Astrocyte (in vitro differentiated cells and primary cell): ENCODE results near the gene IL32. TPM values are rescaled to one million over a fixed set of nuclear protein-coding genes. Genes with fewer than 3 reads are reported as not detected.

Source experiments
- DNase-seq: peaks from one replicate; pipeline ENCODE4 v3.0.0-alpha.2; 2010; ENCODE audit warnings: low read depth
- FAIRE-seq: peaks from 2 replicates; lab custom pipeline; 2011; peaks lifted over from hg19 to GRCh38; lab: Jason Lieb, UNC
- H2AFZ ChIP-seq: 2 replicates; pipeline ENCODE4 v1.6.0; 2012; ENCODE audit warnings: low read depth, low read length, inconsistent platforms
- H3K27ac ChIP-seq: 2 replicates; pipeline ENCODE4 v1.5.1; 2011; ENCODE audit warnings: low read depth, low read length, inconsistent platforms
- H3K27me3 ChIP-seq: 2 replicates; pipeline ENCODE4 v1.6.0; 2011; ENCODE audit warnings: low read length, inconsistent platforms; ENCODE audit not compliant: insufficient read depth
- H3K36me3 ChIP-seq: 2 replicates; pipeline ENCODE4 v1.5.1; 2011; ENCODE audit warnings: low read length, inconsistent platforms; ENCODE audit not compliant: insufficient read depth
- H3K4me1 ChIP-seq: 2 replicates; pipeline ENCODE4 v1.5.1; 2011; ENCODE audit warnings: low read length, inconsistent platforms; ENCODE audit not compliant: insufficient read depth
- H3K4me2 ChIP-seq: 2 replicates; pipeline ENCODE4 v1.6.0; 2012; ENCODE audit warnings: low read length, inconsistent platforms
- H3K4me3 ChIP-seq: 2 replicates; pipeline ENCODE4 v1.5.1; 2011; ENCODE audit warnings: low read depth, mild to moderate bottlenecking, low read length, inconsistent platforms; ENCODE audit not compliant: insufficient read depth
- H3K79me2 ChIP-seq: 2 replicates; pipeline ENCODE4 v1.6.0; 2012; ENCODE audit warnings: mild to moderate bottlenecking, low read length, inconsistent platforms; ENCODE audit not compliant: insufficient read depth
- H3K9ac ChIP-seq: 2 replicates; pipeline ENCODE4 v1.6.0; 2012; ENCODE audit warnings: mild to moderate bottlenecking, low read length, inconsistent platforms
- H3K9me3 ChIP-seq: 2 replicates; pipeline ENCODE4 v1.5.1; 2012; ENCODE audit warnings: low read depth, mild to moderate bottlenecking, low read length, inconsistent platforms; ENCODE audit not compliant: insufficient read depth
- H4K20me1 ChIP-seq: 2 replicates; pipeline ENCODE4 v1.6.0; 2012; ENCODE audit warnings: low read length, inconsistent platforms; ENCODE audit not compliant: insufficient read depth
- H3K27ac Mint-ChIP-seq: one replicate; pipeline ENCODE4 v1.8.0; 2021; ENCODE audit warnings: mild to moderate bottlenecking, mixed read lengths; ENCODE audit not compliant: unreplicated experiment
- H3K27me3 Mint-ChIP-seq: one replicate; pipeline ENCODE4 v1.8.0; 2021; ENCODE audit warnings: low read depth, mixed read lengths; ENCODE audit not compliant: unreplicated experiment
- H3K36me3 Mint-ChIP-seq: one replicate; pipeline ENCODE4 v1.8.0; 2021; ENCODE audit warnings: low read depth, mixed read lengths; ENCODE audit not compliant: unreplicated experiment
- H3K4me1 Mint-ChIP-seq: one replicate; pipeline ENCODE4 v1.8.0; 2021; ENCODE audit warnings: low read depth, mixed read lengths; ENCODE audit not compliant: unreplicated experiment
- H3K4me3 Mint-ChIP-seq: one replicate; pipeline ENCODE4 v1.8.0; 2021; ENCODE audit warnings: mild to moderate bottlenecking, moderate library complexity, mixed read lengths; ENCODE audit not compliant: unreplicated experiment
- H3K9me3 Mint-ChIP-seq: one replicate; pipeline ENCODE4 v1.8.0; 2021; ENCODE audit warnings: mild to moderate bottlenecking, mixed read lengths; ENCODE audit not compliant: unreplicated experiment
- CTCF ChIP-seq: IDR thresholded peaks from 2 replicates; pipeline ENCODE4 v1.5.1; 2011; ENCODE audit warnings: low read depth, mild to moderate bottlenecking, inconsistent platforms, low read length, moderate library complexity; ENCODE audit not compliant: insufficient read depth
- EZH2 ChIP-seq: IDR thresholded peaks from 2 replicates; pipeline ENCODE4 v1.6.1; 2012; ENCODE audit warnings: mild to moderate bottlenecking, low read length, inconsistent platforms; ENCODE audit not compliant: insufficient read depth
- total RNA-seq: library from RNA; stranded (reverse); gene quantifications from 2 replicates; pipeline ENCODE4 v1.2.1, GENCODE V29; 2021

Gene IL32
- total RNA-seq, 1 donor from 2014 or later: 43.8 TPM

GRCh38 chr16:3084491-3084890 lies 19.1 kb downstream of the IL32 start:
- Histone ChIP-seq H3K36me3 (no peaks in the 10 kb centered on the region), H4K20me1 (no peaks in the 10 kb centered on the region), H3K4me1 (no peaks in the 10 kb centered on the region), H3K4me3 (no peak overlapping the region), H3K27me3 (peaks cover 14% of the 10 kb centered on the region), H3K27ac (no peak overlapping the region), H3K4me2 (no peak overlapping the region), H3K9ac (no peak overlapping the region), H3K79me2 (no peaks in the 10 kb centered on the region), H2AFZ (no peak overlapping the region), H3K9me3 (no peaks in the 10 kb centered on the region)
- peaks cover 24% of the 10 kb centered on the region for H3K27me3 Mint-ChIP-seq
- peaks cover 4% of the 10 kb centered on the region for H3K9me3 Mint-ChIP-seq
- no peak for TF ChIP-seq CTCF
- no peak for TF ChIP-seq EZH2
- peaks cover 8% of the 10 kb centered on the region for H3K4me1 Mint-ChIP-seq
- no peak overlapping the region for H3K4me3 Mint-ChIP-seq
- no peaks in the 10 kb centered on the region for H3K36me3 Mint-ChIP-seq
- DNase-seq (no peak), FAIRE-seq (no peak)
- no peak overlapping the region for H3K27ac Mint-ChIP-seq

GRCh38 chr16:3084969-3085670 lies 19.7 kb downstream of the IL32 start:
- no peaks in the 10 kb centered on the region for H3K4me1 ChIP-seq
- H3K9me3 Mint-ChIP-seq: peaks cover 4% of the 10 kb centered on the region
- H3K9ac ChIP-seq: no peak overlapping the region
- H4K20me1 ChIP-seq: no peaks in the 10 kb centered on the region
- FAIRE-seq: no peak
- DNase-seq: no peak
- H3K27ac ChIP-seq: no peak overlapping the region
- H3K9me3 ChIP-seq: no peaks in the 10 kb centered on the region
- H3K36me3 Mint-ChIP-seq: no peaks in the 10 kb centered on the region
- H3K4me3 ChIP-seq: no peak overlapping the region
- H3K36me3 ChIP-seq: no peaks in the 10 kb centered on the region
- H2AFZ ChIP-seq: no peak overlapping the region
- H3K27me3 ChIP-seq: peaks cover 12% of the 10 kb centered on the region
- H3K4me2 ChIP-seq: no peak overlapping the region
- H3K4me1 Mint-ChIP-seq: peaks cover 8% of the 10 kb centered on the region
- TF ChIP-seq CTCF (no peak), EZH2 (no peak)
- H3K27ac Mint-ChIP-seq: no peak overlapping the region
- H3K4me3 Mint-ChIP-seq: no peak overlapping the region
- H3K27me3 Mint-ChIP-seq: peaks cover 19% of the 10 kb centered on the region
- no peaks in the 10 kb centered on the region for H3K79me2 ChIP-seq
